Measurements from ENCODE around the gene ALDH8A1.
A peak's percentile ranks its signal among the peaks of the same experiment; 100 is the strongest.

The ALDH8A1 gene

DNA sequence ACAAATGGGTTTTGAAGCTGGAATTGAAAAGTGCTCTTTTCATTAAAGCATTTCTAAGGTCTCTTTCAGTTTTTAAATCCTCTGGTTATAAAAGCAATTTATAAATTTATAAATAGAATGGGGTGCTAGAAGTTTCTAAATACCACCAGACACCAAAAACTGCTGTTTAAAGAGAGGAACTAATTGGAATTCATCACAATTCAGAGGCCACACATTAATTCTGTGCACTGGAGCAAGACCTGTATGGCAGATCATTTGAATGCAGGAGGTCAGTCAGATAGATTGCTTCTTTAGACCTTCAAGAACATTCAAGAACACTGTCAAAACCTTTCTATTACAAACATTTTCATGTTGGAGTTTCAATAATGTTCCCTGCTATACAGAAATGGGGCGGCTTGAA, 55.1 kb downstream of the ALDH8A1 start:
- TF ChIP-seq CTCF (IDR thresholded peaks at IDR 0.05; ENCODE audit: control insufficient read depth, extremely low read depth, insufficient read depth), result no peak
- no peak for DNase-seq (ENCODE audit: low read depth)
- no peak overlapping the region for H3K4me3 ChIP-seq (ENCODE audit: low read depth, low read length)

DNA sequence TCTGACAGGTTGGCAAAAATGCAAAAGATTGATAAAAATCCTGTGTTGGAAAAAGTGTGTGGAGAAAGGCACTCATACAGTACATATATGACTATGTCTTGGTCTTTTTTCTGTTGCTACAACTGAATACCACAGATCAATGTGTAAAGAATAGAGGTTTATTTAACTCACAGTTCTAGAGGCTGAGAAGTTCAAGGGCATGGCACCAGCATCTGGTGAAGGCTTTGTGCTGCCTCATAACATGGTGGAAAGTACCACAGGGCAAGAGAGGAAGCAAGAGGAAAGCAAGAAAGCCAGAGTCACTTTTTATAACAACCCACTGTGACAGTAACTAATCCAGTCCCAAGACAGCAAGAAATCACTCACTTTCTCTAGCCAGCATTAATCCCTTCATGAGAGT, 57.5 kb downstream of the ALDH8A1 start:
- no peak for DNase-seq (ENCODE audit: low read depth)
- no peak overlapping the region for H3K4me3 ChIP-seq (ENCODE audit: low read depth, low read length)
- TF ChIP-seq CTCF (IDR thresholded peaks at IDR 0.05; ENCODE audit: control insufficient read depth, extremely low read depth, insufficient read depth), result no peak

GRCh38 chr6:134891633-134892032, 58.3 kb downstream of the ALDH8A1 start:
- no peak for TF ChIP-seq CTCF (IDR thresholded peaks at IDR 0.05; ENCODE audit: control insufficient read depth, extremely low read depth, insufficient read depth)
- DNase-seq (ENCODE audit: low read depth), result no peak
- H3K4me3 ChIP-seq (ENCODE audit: low read depth, low read length), result no peak overlapping the region

- no peak overlapping the region for H3K4me3 ChIP-seq (ENCODE audit: low read depth, low read length)
- no peak for TF ChIP-seq CTCF (IDR thresholded peaks at IDR 0.05; ENCODE audit: control insufficient read depth, extremely low read depth, insufficient read depth)
- DNase-seq (ENCODE audit: low read depth), result no peak
Observed at GRCh38 chr6:134888316-134888715, 61.6 kb downstream of the ALDH8A1 start.

GRCh38 chr6:134884752-134885151, 65.1 kb downstream of the ALDH8A1 start:
- TF ChIP-seq CTCF (IDR thresholded peaks at IDR 0.05; ENCODE audit: control insufficient read depth, extremely low read depth, insufficient read depth), result no peak
- no peak for DNase-seq (ENCODE audit: low read depth)
- H3K4me3 ChIP-seq (ENCODE audit: low read depth, low read length), result no peak overlapping the region

GRCh38 chr6:134883314-134883713, 66.6 kb downstream of the ALDH8A1 start:
- no peak for TF ChIP-seq CTCF (IDR thresholded peaks at IDR 0.05; ENCODE audit: control insufficient read depth, extremely low read depth, insufficient read depth)
- H3K4me3 ChIP-seq (ENCODE audit: low read depth, low read length), result no peak overlapping the region
- no peak for DNase-seq (ENCODE audit: low read depth)

DNA sequence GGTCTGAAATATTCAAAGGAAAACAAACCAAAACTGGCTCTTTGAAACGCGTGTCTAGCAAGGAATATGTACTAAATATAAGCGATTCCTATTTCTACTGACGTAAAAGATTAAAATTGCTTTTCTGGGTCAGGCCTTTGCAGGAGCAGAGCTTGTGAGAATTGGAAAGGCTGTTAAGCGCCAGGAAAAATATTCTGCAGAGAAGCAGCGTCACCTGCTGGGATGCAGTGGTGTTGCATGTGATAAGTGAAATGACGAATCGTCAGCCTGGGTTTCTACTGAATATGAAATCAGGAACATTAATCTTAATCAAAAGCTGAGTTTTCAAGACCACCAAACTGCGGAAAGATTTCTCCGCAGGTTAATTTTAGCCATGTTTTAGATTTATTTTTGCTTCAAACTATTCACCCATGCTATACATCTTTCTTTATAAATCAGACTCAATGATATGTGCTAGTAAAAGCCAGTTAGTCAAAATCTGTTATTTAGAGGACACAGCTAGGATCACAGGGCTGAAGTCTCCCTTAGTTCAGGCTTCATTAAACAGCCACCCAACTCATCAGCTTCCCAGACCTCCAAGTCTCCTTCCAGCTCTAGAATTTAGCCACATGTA, 67.4 kb downstream of the ALDH8A1 start:
- H3K4me3 ChIP-seq (ENCODE audit: low read depth, low read length), result no peak overlapping the region
- TF ChIP-seq CTCF (IDR thresholded peaks at IDR 0.05; ENCODE audit: control insufficient read depth, extremely low read depth, insufficient read depth), result peak; percentile 98
- peak; percentile 41 for DNase-seq (ENCODE audit: low read depth)
